Neural cell (in vitro differentiated cells): ENCODE measurements around the gene CCDC90B.

Experiments
- EP300 ChIP-seq: fragments of 450-650 bp; conservative IDR thresholded peaks from 2 replicates; pipeline ENCODE4 v1.6.1; 2014; ENCODE audit warnings: antibody characterized with exemption, mild to moderate bottlenecking, moderate library complexity; ENCODE audit not compliant: poor library complexity, severe bottlenecking
- EZH2 ChIP-seq: fragments of 200-600, 300-800 bp; shearing (Covaris generic), sonication (generic); IDR thresholded peaks from 2 replicates; pipeline ENCODE4 v1.6.1; 2014; ENCODE audit warnings: antibody characterized with exemption, low read length, borderline replicate concordance, mild to moderate bottlenecking; ENCODE audit not compliant: insufficient read depth, poor library complexity, severe bottlenecking
- MXI1 ChIP-seq: fragments of 450-650 bp; conservative IDR thresholded peaks from 2 replicates; pipeline ENCODE4 v1.6.1; 2014; ENCODE audit warnings: antibody characterized with exemption, mild to moderate bottlenecking; ENCODE audit not compliant: poor library complexity, severe bottlenecking
- POLR2AphosphoS5 ChIP-seq: IDR thresholded peaks from 2 replicates; pipeline ENCODE4 v1.6.1; 2012
- RAD21 ChIP-seq: fragments of 450-650 bp; conservative IDR thresholded peaks from 2 replicates; pipeline ENCODE4 v1.6.1; 2014; ENCODE audit warnings: antibody characterized with exemption, mild to moderate bottlenecking, moderate library complexity
- SMC3 ChIP-seq: fragments of 450-650 bp; conservative IDR thresholded peaks from 2 replicates; pipeline ENCODE4 v1.6.1; 2014; ENCODE audit warnings: antibody characterized with exemption, mild to moderate bottlenecking, moderate library complexity; ENCODE audit not compliant: poor library complexity
- TF ChIP-seq, protein P1 (sequence below): fragments of 450-650 bp; IDR thresholded peaks from 2 replicates; pipeline ENCODE4 v1.5.1; 2014; ENCODE audit warnings: antibody characterized with exemption, mild to moderate bottlenecking, moderate library complexity; ENCODE audit not compliant: poor library complexity, severe bottlenecking

DNA sequence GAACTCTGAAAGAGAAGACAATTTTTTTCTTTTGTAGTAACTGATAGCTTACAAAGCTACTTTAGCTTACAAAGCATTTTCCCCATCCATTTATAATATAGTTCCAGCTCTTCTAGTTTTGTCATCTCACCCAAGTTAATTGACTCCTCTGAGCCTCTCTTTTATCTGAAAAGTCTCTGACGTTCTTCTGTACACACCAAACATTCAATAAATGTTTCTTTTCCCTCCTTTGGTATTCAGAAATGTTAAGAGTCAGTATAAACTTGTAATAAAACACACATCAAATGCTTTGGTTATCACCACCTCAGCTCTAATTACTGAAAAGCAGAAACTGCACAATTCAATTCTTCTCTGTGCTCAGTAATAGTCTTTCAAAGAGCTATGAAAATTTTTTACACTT, 5.9 kb downstream of the CCDC90B start:
- TF ChIP-seq, protein P1, sequence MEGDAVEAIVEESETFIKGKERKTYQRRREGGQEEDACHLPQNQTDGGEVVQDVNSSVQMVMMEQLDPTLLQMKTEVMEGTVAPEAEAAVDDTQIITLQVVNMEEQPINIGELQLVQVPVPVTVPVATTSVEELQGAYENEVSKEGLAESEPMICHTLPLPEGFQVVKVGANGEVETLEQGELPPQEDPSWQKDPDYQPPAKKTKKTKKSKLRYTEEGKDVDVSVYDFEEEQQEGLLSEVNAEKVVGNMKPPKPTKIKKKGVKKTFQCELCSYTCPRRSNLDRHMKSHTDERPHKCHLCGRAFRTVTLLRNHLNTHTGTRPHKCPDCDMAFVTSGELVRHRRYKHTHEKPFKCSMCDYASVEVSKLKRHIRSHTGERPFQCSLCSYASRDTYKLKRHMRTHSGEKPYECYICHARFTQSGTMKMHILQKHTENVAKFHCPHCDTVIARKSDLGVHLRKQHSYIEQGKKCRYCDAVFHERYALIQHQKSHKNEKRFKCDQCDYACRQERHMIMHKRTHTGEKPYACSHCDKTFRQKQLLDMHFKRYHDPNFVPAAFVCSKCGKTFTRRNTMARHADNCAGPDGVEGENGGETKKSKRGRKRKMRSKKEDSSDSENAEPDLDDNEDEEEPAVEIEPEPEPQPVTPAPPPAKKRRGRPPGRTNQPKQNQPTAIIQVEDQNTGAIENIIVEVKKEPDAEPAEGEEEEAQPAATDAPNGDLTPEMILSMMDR: no peak
- TF ChIP-seq EP300: no peak
- TF ChIP-seq RAD21: no peak
- TF ChIP-seq EZH2: no peak
- no peak for TF ChIP-seq POLR2AphosphoS5
- TF ChIP-seq MXI1: no peak
- no peak for TF ChIP-seq SMC3
